Ectodermal cell (in vitro differentiated cells): ENCODE measurements around the gene CACNA2D3.
"Not testable (repeated sequence)": the region's sequence is repeated elsewhere in the genome, so short reads cannot be mapped to it uniquely, and the experiment has no call there.

Source experiments
- H3K27ac ChIP-seq: 2 replicates; pipeline ENCODE4 v1.7.0; 2013; ENCODE audit warnings: mild to moderate bottlenecking, low read depth, low read length; ENCODE audit not compliant: insufficient read depth, poor library complexity, severe bottlenecking
- H3K27me3 ChIP-seq: 2 replicates; pipeline ENCODE4 v1.7.0; 2013; ENCODE audit warnings: mild to moderate bottlenecking, low read length; ENCODE audit not compliant: insufficient read depth, control insufficient read depth, poor library complexity, severe bottlenecking
- H3K36me3 ChIP-seq: one replicate; pipeline ENCODE4 v1.7.0; 2013; ENCODE audit warnings: low read length; ENCODE audit not compliant: control insufficient read depth, insufficient read depth
- H3K4me1 ChIP-seq: one replicate; pipeline ENCODE4 v1.7.0; 2013; ENCODE audit warnings: low read length; ENCODE audit not compliant: control insufficient read depth, insufficient read depth
- H3K4me3 ChIP-seq: 2 replicates; pipeline ENCODE4 v1.7.0; 2013; ENCODE audit warnings: low read depth, low read length, control low read depth; ENCODE audit not compliant: insufficient read depth
- H3K9me3 ChIP-seq: 2 replicates; pipeline ENCODE4 v1.7.0; 2013; ENCODE audit warnings: mild to moderate bottlenecking, low read length, moderate library complexity; ENCODE audit not compliant: control insufficient read depth
- WGBS, 2 experiments: methylation state at CpG; one replicate each; pipeline ENCODE4 v1.1.7; 2013; ENCODE audit warnings: missing lambda C conversion rate in 2 of 2; 5-methylcytosine and 5-hydroxymethylcytosine counted together

CACNA2D3 gene

DNA sequence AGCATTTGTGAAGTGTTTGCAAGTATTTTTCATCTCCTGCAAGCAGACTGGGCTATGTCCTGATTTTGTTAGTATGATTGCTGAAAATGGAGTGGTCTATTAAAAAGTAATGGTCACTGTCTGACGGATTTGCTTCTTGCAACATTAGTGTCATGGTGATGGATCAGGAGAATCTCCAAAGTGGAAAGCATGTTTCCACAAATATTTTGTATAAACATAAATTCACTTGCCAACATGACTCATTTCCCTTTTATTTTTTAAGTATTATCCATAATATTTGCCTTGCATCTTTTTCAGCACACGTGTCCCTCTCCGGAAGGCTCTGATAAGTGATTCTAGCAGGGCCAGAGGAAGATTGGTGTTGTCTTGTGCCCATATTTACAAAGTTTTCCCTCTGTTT lies 27.4 kb upstream of the CACNA2D3 start:
- no peaks in the 10 kb centered on the region for H3K9me3 ChIP-seq
- WGBS, 2 experiments: 90 to 99% methylated on average over 3 of the region's 3 CpGs
- H3K36me3 ChIP-seq: no peaks in the 10 kb centered on the region
- H3K27ac ChIP-seq: no peak overlapping the region
- H3K4me1 ChIP-seq: no peaks in the 10 kb centered on the region
- H3K27me3 ChIP-seq: peaks cover 2% of the 10 kb centered on the region
- no peak overlapping the region for H3K4me3 ChIP-seq

DNA sequence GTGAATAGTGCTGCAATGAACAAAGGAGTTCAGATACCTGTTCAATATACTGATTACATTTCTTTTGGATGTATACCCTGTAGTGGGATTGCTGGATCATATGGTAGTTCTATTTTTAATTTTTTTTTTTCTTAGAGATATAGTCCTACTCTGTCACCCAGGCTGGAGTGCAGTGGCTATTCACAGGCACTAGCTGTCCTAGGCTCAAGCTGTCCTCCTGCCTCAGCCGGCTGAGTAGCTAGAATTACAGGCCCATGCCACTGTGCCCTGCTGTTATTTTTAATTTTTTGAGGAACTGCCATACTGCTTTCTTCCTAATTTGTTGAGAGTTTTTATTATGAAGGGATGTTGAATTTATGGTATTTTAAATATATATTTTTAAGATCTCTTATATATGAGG lies 23.0 kb upstream of the CACNA2D3 start:
- Histone ChIP-seq H3K36me3 (no peaks in the 10 kb centered on the region), H3K9me3 (no peaks in the 10 kb centered on the region), H3K27me3 (no peaks in the 10 kb centered on the region), H3K4me3 (no peak overlapping the region), H3K27ac (no peak overlapping the region), H3K4me1 (no peaks in the 10 kb centered on the region)
- 82 to 83% methylated on average over 1 of the region's 1 CpG for WGBS, 2 experiments

DNA sequence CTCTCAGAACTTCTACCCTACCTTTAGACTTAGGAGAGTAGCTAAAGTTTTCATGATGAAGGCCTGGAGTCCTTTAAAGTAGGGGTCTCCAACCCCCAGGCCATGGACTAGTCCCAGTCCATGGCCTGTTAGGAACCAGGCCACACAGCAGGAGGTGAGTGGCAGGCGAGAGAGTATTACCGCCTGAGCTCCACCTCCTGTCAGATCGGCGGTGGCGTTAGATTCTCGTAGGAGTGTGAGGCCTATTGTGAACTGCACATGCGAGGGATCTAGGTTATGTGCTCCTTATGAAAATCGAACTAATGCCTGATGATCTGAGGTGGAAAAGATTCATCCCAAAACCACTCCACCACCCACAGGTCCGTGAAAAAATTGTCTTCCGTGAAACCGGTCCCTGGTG lies 18.3 kb upstream of the CACNA2D3 start:
- 80 to 81% methylated on average over 11 of the region's 11 CpGs for WGBS, 2 experiments
- H3K4me1 ChIP-seq: no peaks in the 10 kb centered on the region
- H3K9me3 ChIP-seq: no peaks in the 10 kb centered on the region
- H3K36me3 ChIP-seq: no peaks in the 10 kb centered on the region
- no peak overlapping the region for H3K4me3 ChIP-seq
- H3K27ac ChIP-seq: no peak overlapping the region
- H3K27me3 ChIP-seq: no peaks in the 10 kb centered on the region

DNA sequence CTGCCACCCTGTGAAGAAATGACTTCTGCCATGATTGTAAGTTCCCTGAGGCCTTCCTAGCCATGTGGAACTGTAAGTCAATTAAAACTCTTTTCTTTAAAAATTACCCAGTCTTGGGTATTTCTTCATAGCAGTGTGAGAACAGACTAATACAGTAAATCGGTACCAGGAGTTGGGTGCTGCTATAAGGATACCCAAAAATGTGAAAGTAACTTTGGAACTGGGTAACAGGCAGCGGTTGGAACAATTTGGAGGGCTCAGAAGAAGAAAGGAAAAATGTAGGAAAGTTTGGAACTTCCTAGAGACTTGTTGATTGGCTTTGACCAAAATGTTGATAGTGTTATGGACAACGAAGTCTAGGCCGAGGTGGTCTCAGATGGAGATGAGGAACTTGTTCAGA lies 6.2 kb upstream of the CACNA2D3 start:
- not testable (repeated sequence) for H3K27ac ChIP-seq, H3K9me3 ChIP-seq, H3K4me3 ChIP-seq, H3K4me1 ChIP-seq, H3K36me3 ChIP-seq
- WGBS, 2 experiments: 95% methylated on average over 4 of the region's 4 CpGs
- peaks cover 28% of the 10 kb centered on the region for H3K27me3 ChIP-seq

DNA sequence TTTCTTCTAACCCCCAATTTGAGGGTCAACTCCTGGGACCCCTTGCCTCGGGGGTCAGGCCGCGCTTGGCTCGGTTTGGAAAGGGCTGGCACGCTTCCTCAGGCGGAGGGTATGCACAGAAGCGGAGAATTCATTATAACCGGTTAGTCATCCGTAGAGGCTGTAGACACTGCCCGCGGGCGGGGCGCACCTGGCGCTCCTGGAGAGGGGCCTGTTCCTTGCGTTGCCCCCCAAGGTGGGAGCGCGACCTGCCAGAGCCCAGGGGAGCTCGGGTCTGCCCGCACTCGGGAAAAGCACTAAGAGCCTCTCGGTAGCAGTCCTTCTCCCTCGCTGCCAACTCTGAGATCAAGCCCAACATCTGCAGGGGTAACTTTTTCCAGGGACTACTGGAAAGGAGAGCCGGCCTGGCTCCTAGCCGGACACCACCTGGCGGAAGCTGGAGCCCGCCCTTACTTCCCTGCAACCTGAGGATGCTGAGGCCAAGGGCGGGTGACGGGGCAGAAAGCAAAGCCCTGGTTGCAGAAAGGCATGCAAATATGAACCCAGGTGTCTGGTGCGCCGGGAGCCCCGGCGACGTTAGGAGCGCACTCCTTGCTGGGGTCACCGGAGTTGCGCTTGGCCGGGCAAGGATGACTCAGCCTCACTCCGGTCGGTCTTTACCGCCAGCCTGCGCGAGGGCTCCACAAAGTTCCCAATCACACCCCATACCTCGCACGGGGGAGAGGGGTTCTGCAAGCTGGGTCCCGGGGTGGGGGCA lies 1.5 kb upstream of the CACNA2D3 start:
- Histone ChIP-seq H3K4me3 (peak overlapping the region; percentile 50), H3K27ac (no peak overlapping the region), H3K27me3 (peaks cover 75% of the 10 kb centered on the region), H3K4me1 (peaks cover 15% of the 10 kb centered on the region), H3K36me3 (no peaks in the 10 kb centered on the region), H3K9me3 (peaks cover under 1% of the 10 kb centered on the region)
- 2% methylated on average over 45 of the region's 45 CpGs for WGBS, 2 experiments

DNA sequence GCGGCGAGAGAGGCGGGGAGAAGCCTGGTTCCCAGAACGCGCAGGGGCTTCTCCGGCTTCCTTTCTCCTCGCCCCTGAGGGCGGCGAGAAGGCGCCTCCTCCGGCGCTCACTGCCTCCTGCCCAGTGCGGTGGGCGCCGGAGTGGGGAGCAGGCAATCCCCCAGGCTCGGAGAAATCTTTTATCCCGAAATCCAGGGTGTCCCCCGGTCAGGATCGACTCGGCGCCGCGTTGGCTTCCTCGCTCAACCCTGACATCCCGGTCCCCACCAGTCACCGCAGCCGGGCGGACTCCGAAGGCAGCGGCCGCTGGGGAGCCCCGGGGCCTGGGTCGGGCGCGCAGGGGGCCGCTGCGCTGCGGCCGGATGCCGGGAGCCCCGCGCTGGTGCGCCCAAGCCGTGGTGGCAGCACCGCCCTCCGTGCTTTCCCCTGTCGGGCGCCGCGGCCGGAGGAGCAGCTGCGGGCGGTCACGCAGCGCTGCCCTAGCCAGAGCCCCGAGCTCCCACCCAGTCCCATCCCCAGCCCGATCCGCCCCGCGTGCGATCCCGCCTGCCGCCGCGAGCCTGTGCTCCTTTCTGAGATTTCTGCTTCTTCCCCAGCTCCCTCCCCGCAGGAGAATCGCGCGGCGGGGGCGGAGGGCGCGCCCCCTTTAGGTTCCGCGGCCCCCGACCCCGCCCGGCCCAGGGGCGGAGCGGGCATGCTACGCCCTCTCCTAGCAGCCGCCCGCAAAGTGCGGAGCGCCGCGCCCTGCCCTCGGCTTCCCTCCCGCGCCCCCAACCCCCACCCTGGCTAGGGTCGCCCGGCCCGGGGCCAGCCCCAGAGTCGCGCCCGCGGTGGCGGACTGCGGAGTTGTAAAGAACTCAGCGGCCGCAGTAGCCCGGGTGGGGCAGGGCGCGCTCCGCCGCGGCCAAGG lies 683 bp upstream of the CACNA2D3 start:
- 0% methylated on average over 107 of the region's 107 CpGs for WGBS, 2 experiments
- Histone ChIP-seq H3K9me3 (no peaks in the 10 kb centered on the region), H3K36me3 (no peaks in the 10 kb centered on the region), H3K27ac (no peak overlapping the region), H3K4me1 (peaks cover 15% of the 10 kb centered on the region), H3K4me3 (peak overlapping the region; percentile 50), H3K27me3 (peaks cover 84% of the 10 kb centered on the region)

DNA sequence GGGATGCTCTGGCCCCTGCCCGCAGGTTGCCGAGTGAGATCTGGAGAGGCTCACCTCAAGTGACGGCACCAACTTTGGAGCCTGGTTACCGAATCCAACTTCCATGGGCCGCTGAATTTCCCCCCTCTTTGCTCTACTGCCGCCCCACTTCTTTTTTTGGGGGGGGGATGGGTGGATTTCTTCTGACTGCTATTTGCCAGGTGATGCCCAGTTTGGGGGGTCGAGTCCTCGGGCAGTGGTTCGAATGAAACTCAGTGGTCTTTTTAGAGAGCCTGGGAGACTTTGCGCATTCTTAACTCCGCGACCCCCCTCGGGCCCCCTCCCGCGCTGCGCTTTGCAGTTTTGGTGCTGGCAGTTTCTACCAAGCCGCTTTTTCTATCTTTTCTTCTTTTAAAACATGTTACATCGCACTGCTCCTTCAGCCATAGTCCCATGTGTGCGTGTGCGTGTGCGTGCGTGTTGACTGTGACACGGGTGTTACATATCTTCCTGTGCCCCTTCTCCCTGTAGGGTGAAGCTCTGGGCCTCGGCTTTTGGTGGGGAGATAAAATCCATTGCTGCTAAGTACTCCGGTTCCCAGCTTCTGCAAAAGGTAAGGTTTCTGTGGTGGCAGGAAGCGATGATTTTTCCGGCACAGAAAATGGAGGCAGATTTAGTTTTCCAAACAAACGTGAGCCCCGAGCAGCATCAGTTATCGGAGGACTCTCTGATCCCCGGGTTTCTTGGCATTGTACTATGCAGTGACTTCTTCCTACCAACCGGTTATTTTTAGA lies 837 bp downstream of the CACNA2D3 start:
- Histone ChIP-seq H3K27ac (no peak overlapping the region), H3K27me3 (peaks cover 90% of the 10 kb centered on the region), H3K36me3 (no peaks in the 10 kb centered on the region), H3K4me3 (peak overlapping the region; percentile 38), H3K9me3 (no peaks in the 10 kb centered on the region), H3K4me1 (peaks cover 15% of the 10 kb centered on the region)
- 4 to 5% methylated on average over 32 of the region's 32 CpGs for WGBS, 2 experiments

DNA sequence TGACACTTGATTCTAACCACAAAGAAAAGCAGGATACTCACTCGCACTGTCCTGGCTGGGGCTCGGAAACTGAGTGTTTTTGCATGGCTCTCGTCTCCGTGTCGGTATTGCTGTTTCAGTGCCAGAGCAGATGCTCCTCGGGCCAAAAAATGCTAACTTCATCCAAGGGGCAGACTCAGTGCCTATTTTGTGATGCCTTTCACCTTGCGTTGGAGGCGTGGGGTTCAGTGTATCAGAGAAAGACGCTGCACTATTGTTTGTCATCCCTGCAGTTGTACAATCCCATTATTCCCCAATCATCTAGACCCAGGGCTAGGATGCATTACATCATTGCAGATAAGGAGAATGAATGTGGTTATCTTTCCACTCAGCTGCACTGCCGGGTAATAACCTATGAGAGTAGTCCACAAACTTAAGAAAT lies 1.4 kb downstream of the CACNA2D3 start:
- 18 to 20% methylated on average over 10 of the region's 10 CpGs for WGBS, 2 experiments
- peaks cover 86% of the 10 kb centered on the region for H3K27me3 ChIP-seq
- H3K27ac ChIP-seq: no peak overlapping the region
- no peak overlapping the region for H3K4me3 ChIP-seq
- H3K36me3 ChIP-seq: no peaks in the 10 kb centered on the region
- H3K9me3 ChIP-seq: no peaks in the 10 kb centered on the region
- H3K4me1 ChIP-seq: peaks cover 15% of the 10 kb centered on the region

DNA sequence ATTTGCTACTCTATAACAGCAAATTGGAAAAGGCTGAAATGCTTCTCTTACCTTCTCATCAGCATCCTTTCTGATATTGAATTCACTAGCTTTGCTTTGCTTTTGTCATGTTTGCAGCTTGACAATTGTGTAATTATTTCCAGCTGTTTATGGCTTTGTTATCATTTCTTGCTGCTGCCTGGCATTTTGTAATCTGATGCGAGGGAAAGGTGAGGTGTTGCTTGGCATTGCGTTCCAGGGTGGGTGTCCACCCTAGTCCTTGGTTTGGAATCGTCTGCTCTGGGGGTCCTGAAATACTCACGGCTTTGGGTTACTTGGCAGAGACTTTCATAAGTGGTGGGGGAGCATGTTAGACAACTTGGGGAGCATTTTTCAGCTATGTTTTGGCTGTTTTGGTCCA lies 2.9 kb downstream of the CACNA2D3 start:
- Histone ChIP-seq H3K4me3 (no peak overlapping the region), H3K36me3 (no peaks in the 10 kb centered on the region), H3K27ac (no peak overlapping the region), H3K9me3 (no peaks in the 10 kb centered on the region), H3K27me3 (peaks cover 70% of the 10 kb centered on the region), H3K4me1 (peaks cover 15% of the 10 kb centered on the region)
- 77% methylated on average over 4 of the region's 4 CpGs for WGBS, 2 experiments

DNA sequence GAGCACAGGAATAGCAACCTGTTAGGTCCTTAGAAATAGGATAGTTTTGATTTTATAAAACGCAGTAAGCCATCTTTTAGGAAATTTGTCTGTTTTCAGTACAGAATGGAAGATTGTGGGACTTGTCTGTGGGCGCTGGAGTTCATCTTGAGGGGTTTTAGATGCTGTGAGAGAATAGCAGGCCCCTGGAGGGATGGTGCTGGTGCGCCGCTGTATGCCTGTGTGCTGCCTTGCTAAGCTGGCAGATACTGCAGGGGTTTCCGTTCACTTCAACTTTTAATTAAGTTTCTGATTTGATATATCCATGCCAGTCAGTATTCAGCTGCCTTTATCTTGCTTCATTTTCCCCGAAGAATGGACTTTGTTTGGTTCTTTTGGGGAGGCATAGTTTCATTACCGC lies 4.2 kb downstream of the CACNA2D3 start:
- no peak overlapping the region for H3K4me3 ChIP-seq
- H3K4me1 ChIP-seq: peaks cover 12% of the 10 kb centered on the region
- H3K27me3 ChIP-seq: peaks cover 58% of the 10 kb centered on the region
- H3K36me3 ChIP-seq: no peaks in the 10 kb centered on the region
- H3K9me3 ChIP-seq: no peaks in the 10 kb centered on the region
- H3K27ac ChIP-seq: no peak overlapping the region
- 82% methylated on average over 7 of the region's 7 CpGs for WGBS, 2 experiments
